Measurements from ENCODE around the gene SLC6A3. TPM values are rescaled to one million over a fixed set of nuclear protein-coding genes. Genes with fewer than 3 reads are reported as not detected.
"Not testable (repeated sequence)": the region's sequence is repeated elsewhere in the genome, so short reads cannot be mapped to it uniquely, and the experiment has no call there.

SLC6A3 gene
- total RNA-seq, 1 donor from 2014 or later: not detected

GRCh38 chr5:1464096-1464446, 18.8 kb upstream of the SLC6A3 start:
- Mint-ChIP-seq H3K36me3 (ENCODE audit: low read depth) (peaks cover 45% of the 10 kb centered on the region), H3K9me3 (ENCODE audit: low read depth) (no peaks in the 10 kb centered on the region), H3K27ac (ENCODE audit: unreplicated experiment) (no peak overlapping the region), H3K4me3 (ENCODE audit: unreplicated experiment) (no peak overlapping the region), H3K27me3 (ENCODE audit: low read depth) (no peaks in the 10 kb centered on the region), H3K4me1 (ENCODE audit: low read depth) (peaks cover 2% of the 10 kb centered on the region)
- no peak for TF ChIP-seq CTCF (IDR thresholded peaks at IDR 0.05)
- DNase-seq (ENCODE audit: low spot score): no peak

GRCh38 chr5:1463326-1464095, 18.3 kb upstream of the SLC6A3 start:
- H3K4me3 Mint-ChIP-seq (ENCODE audit: unreplicated experiment): no peak overlapping the region
- peaks cover 46% of the 10 kb centered on the region for H3K36me3 Mint-ChIP-seq (ENCODE audit: low read depth)
- no peaks in the 10 kb centered on the region for H3K27me3 Mint-ChIP-seq (ENCODE audit: low read depth)
- H3K27ac Mint-ChIP-seq (ENCODE audit: unreplicated experiment): no peak overlapping the region
- DNase-seq (ENCODE audit: low spot score): no peak
- peaks cover 2% of the 10 kb centered on the region for H3K4me1 Mint-ChIP-seq (ENCODE audit: low read depth)
- H3K9me3 Mint-ChIP-seq (ENCODE audit: low read depth): peaks cover under 1% of the 10 kb centered on the region
- no peak for TF ChIP-seq CTCF (IDR thresholded peaks at IDR 0.05)

GRCh38 chr5:1462358-1462757, 17.1 kb upstream of the SLC6A3 start:
- Mint-ChIP-seq H3K9me3 (ENCODE audit: low read depth) (peaks cover 9% of the 10 kb centered on the region), H3K36me3 (ENCODE audit: low read depth) (peaks cover 49% of the 10 kb centered on the region), H3K4me1 (ENCODE audit: low read depth) (peaks cover 2% of the 10 kb centered on the region), H3K27me3 (ENCODE audit: low read depth) (no peaks in the 10 kb centered on the region), H3K4me3 (ENCODE audit: unreplicated experiment) (no peak overlapping the region), H3K27ac (ENCODE audit: unreplicated experiment) (no peak overlapping the region)
- no peak for TF ChIP-seq CTCF (IDR thresholded peaks at IDR 0.05)
- DNase-seq (ENCODE audit: low spot score): peak; percentile 79

- Mint-ChIP-seq H3K4me3 (ENCODE audit: unreplicated experiment) (no peak overlapping the region), H3K36me3 (ENCODE audit: low read depth) (peaks cover 55% of the 10 kb centered on the region), H3K4me1 (ENCODE audit: low read depth) (peaks cover 2% of the 10 kb centered on the region), H3K9me3 (ENCODE audit: low read depth) (peaks cover 18% of the 10 kb centered on the region), H3K27me3 (ENCODE audit: low read depth) (no peaks in the 10 kb centered on the region), H3K27ac (ENCODE audit: unreplicated experiment) (no peak overlapping the region)
- no peak for DNase-seq (ENCODE audit: low spot score)
- no peak for TF ChIP-seq CTCF (IDR thresholded peaks at IDR 0.05)
Measured at GRCh38 chr5:1461396-1461795, 16.2 kb upstream of the SLC6A3 start.

GRCh38 chr5:1460054-1460682, 14.9 kb upstream of the SLC6A3 start:
- H3K4me3 Mint-ChIP-seq (ENCODE audit: unreplicated experiment): no peak overlapping the region
- H3K27me3 Mint-ChIP-seq (ENCODE audit: low read depth): no peaks in the 10 kb centered on the region
- H3K4me1 Mint-ChIP-seq (ENCODE audit: low read depth): peaks cover 2% of the 10 kb centered on the region
- H3K9me3 Mint-ChIP-seq (ENCODE audit: low read depth): peaks cover 24% of the 10 kb centered on the region
- H3K27ac Mint-ChIP-seq (ENCODE audit: unreplicated experiment): no peak overlapping the region
- DNase-seq (ENCODE audit: low spot score): no peak
- TF ChIP-seq CTCF (IDR thresholded peaks at IDR 0.05): no peak
- H3K36me3 Mint-ChIP-seq (ENCODE audit: low read depth): peaks cover 53% of the 10 kb centered on the region

- Mint-ChIP-seq H3K9me3 (ENCODE audit: low read depth) (peaks cover 32% of the 10 kb centered on the region), H3K36me3 (ENCODE audit: low read depth) (peaks cover 50% of the 10 kb centered on the region)
- H3K27me3 Mint-ChIP-seq (ENCODE audit: low read depth); H3K4me3 Mint-ChIP-seq (ENCODE audit: unreplicated experiment); DNase-seq (ENCODE audit: low spot score); H3K4me1 Mint-ChIP-seq (ENCODE audit: low read depth); H3K27ac Mint-ChIP-seq (ENCODE audit: unreplicated experiment): not testable (repeated sequence)
Measured at GRCh38 chr5:1459435-1459834, 14.2 kb upstream of the SLC6A3 start.

- Mint-ChIP-seq H3K36me3 (ENCODE audit: low read depth) (peaks cover 43% of the 10 kb centered on the region), H3K27me3 (ENCODE audit: low read depth) (peaks cover 13% of the 10 kb centered on the region), H3K9me3 (ENCODE audit: low read depth) (peaks cover 56% of the 10 kb centered on the region)
- not testable (repeated sequence) for H3K4me1 Mint-ChIP-seq (ENCODE audit: low read depth); DNase-seq (ENCODE audit: low spot score); H3K4me3 Mint-ChIP-seq (ENCODE audit: unreplicated experiment); H3K27ac Mint-ChIP-seq (ENCODE audit: unreplicated experiment)
Measured at GRCh38 chr5:1456110-1456881, 11.1 kb upstream of the SLC6A3 start.

Data from chondrocyte (in vitro differentiated cells).